Glomerular visceral epithelial cell (primary cell): ENCODE data around the gene FRMD3.

ENCODE experiments used
- DNase-seq: peaks from one replicate; pipeline ENCODE4 v3.0.0-alpha.2; 2016; ENCODE audit errors: extremely low spot score

FRMD3 gene

GRCh38 chr9:83538172-83538889 lies at the start of gene FRMD3:
Gene FRMD3, minus strand, starts transcription at chr9:83538401. Its CDS starts 170 bp downstream, at chr9:83538231.
- peak; percentile 74 for DNase-seq

DNA sequence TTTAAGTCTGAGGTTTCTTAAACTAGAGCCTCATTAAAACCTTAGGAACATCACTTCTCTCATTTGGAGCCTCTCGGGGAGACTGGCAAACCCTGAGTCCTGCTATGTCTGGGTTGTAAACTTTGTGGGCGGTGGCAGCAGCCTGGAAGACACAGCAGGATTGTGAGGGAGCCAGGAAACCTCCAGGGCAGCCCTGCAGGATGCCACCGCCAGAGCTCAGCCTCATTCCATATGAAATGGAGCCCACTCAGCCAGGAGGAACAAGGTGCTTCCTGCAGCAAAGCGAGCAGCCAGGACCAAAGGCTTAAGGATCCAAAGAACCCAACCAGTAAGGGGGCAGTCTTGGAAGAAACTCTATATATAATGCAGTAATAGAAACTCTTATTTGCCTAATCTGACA lies 46.8 kb upstream of the FRMD3 start:
- no peak for DNase-seq

- peak; percentile 46 for DNase-seq
Measured at GRCh38 chr9:83583151-83584014, 45.2 kb upstream of the FRMD3 start.

DNA sequence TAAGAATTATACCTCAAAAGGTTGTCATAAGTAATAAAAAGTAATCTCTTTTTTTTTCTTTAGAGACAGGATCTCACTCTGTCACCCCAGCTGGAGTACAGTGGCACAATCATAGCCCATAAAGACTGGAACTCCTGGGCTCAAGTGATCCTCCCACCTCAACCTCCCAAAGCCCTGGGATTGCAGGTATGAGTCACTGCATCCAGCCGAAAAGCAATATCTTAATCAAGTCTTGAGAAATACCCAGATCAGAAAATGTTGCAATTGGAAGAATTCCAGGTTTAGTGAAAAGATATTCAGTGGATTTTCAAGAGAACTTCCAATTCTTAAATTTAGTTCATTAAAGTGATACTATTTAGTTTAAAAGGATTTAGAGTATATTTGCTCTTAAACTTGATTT lies 43.8 kb upstream of the FRMD3 start:
- peak; percentile 8 for DNase-seq

GRCh38 chr9:83574482-83574881 lies 36.3 kb upstream of the FRMD3 start:
- no peak for DNase-seq

DNA sequence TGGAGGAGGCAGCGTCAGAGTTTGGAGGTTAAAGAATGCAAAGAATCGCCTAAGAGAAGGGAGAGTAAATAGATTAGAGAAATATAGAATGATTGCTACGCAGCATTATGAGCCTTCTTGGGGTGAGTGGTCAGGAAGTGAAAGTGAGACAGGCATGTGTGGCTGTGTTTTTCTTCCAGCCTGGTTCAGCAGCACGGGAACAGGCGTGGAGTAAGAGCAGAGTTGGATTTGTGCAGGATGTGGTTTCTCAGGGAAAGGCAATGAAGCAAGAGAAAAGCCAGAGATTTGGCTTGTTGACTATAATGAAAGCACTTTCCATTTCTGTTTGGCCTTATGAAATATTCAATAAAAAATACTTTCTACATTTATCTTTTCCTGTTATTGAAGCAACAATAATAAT lies 34.3 kb upstream of the FRMD3 start:
- peak; percentile 76 for DNase-seq

DNA sequence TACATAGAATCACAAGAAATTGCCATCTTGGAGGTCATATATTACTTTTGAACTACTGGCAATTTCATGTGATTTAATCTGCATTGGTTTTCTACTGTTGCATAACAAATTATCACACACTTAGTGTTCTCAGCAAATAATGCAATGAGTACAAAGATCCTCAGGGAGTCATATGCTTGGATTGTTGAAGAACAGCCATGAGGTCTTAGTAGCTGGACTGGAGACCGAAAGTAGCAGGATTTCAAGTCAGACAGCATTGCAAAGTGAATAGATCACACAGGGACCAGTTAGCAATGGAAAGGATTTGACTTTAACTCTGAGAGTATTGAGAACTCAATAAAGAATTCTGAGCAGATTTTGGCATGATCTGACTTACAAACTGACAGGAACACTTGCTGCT lies 32.2 kb upstream of the FRMD3 start:
- DNase-seq = no peak

DNA sequence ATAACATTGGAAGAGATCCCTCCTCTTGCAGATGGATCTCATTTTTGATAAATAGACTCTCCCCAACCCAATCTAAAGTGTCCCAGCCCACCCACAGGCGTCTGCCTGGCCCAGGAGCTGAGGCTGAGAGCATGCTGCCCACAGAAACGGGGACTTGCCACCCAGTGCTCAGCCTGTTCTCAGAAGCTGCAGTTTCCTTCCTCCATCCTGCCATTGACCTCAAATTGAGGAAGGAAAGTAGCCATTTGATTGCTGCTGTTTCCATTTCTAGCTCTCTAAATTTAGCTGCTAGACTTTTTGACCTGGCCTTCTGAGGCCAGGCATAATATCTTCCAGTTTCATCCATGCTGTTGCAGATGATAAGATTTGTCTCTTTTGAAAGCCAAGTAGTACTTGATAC lies 31.1 kb upstream of the FRMD3 start:
- no peak for DNase-seq

GRCh38 chr9:83563360-83563759 lies 25.2 kb upstream of the FRMD3 start:
- no peak for DNase-seq

DNA sequence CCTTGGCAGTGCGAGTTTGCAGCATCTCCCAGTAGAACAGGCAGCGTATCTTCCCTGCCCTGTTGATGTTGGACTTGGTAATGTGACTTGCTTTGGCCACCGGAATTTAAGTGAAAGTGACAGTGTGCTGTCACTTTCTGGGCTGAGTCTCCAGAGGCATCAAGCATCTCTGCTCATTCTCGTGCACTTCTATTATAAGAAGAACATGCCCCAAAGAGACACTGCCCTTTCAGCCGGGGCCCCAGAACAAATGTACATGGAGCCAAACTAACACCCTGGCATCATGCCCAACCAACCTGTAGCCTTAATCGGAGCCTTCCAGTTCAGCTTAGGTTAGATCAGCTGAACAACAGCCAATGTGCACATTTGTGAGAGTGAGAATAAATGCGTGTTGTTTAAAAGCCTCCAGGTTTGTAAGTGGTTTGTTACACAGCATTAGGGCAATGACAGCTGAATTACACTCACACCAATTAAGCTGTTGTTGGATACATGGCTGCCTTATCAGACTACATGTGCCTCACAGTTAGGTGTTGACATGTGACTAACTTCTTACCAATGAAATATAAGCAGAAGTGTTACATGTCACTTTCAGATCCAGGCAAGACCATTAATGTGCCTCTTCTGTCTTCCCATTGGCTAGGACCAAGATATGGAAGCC lies 22.1 kb upstream of the FRMD3 start:
- no peak for DNase-seq

DNA sequence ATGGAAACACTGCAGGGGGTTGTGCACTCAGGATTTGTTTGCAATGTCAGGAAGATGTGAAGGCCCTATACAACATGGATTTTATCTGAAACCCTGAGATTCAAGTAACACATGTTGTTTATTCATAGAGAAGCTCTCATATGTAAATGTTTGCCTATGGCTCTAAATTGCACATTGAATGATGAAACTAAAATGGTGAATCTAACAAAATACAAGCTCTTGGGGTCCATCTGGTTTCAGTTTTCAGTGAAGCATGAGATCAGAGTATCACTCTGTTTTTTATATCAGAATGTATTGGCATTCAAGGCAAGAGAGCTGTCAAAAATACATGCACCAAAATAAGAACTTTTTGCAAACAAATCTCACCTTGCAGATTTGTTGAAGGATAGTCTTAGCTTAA lies 19.6 kb upstream of the FRMD3 start:
- DNase-seq = no peak

- no peak for DNase-seq
Measured at GRCh38 chr9:83557317-83557716, 19.1 kb upstream of the FRMD3 start.

- DNase-seq = no peak
Measured at GRCh38 chr9:83554278-83554677, 16.1 kb upstream of the FRMD3 start.

DNA sequence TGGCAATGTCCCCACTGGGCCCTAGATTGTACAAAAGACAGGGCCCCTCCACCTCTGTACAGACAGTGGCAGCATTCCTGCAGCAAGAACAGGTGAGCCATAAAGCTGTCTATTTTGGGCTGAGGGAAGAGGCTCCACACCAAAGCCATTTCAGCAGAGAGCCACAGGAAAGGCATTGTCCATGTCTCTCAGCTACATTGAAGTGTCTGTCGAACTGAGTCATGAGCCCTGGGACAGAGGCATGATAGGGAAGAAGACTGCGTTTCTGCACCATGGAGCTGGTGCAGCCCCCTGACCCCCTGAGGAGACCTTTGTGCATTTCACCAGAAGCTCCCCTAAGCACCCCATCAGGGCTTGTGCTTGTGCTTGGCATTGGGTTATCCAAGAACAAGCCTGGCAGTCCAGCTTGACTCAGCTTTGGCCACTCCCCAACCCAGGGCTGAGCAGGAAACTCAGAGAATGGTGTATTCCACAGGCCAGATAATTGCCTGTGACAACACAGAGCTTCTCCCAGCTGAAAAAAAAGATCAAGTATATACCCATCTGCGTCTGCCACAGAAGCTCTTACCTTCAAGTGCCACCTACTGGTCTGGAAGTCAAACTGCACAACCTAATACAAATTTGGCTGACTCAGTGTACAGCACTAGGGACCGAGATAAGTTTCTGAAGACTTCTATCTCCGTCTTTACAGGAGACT lies 5.9 kb upstream of the FRMD3 start:
- peak; percentile 77 for DNase-seq

GRCh38 chr9:83538890-83539238 lies 663 bp upstream of the FRMD3 start:
- no peak for DNase-seq

DNA sequence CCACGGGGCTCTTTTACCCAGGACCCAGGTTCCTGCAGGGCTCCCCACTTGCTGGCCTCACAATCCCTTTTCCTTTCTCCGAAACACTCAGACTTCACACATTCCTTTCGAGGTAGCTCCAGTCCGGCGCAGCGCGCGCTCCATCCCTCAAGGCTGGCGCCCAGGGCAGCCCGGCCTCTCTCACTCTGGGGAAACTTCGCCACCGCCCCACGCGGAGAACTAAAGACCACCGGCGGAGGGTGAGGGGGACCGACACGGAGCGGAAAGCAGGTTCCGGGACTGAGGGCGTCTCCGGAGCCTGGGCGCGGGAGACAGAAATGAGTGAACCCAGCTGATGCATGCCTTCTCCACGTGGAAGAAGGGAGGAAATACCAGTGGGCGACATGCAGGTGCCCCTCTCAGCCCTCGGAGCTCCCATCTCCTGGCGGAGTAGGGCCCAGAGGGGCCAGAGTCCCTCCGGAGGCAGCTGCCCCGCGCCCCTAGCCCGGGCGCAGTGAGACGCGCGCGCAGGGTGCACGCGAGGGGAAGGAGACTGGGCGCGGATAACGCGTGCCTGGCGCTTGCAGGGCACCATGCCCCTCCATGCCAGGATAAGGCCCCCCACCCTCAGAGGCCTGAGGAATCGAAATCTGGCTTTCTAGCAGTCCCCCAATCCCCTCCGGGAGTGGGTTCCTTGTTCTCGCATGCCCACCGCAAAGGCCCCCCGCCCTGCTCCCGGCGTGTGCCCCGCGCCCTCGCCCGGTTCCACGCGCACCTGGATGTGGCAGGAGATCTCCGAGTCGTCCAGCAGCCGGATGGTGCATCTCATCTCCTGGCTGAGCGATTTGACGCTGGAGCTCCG lies 650 bp downstream of the FRMD3 start:
- no peak for DNase-seq

DNA sequence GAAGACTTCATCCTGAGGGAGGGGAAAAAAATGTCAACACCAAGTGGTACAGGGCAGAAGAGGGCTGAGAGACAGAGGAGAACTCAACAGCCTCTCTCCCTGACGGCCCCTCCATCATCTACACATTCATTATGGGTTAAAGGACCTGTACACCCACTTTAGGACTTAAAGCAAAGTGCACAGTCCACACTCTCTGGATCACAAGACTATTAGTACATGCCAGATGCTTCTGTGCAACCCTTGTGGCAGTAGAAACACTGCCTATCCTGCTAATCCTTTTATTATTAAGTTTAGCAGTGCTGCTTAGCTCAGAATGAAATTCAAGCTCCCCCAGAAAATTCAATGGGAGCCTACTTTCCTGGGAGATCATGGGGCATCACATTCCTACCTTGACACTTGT lies 1.9 kb downstream of the FRMD3 start:
- no peak for DNase-seq

DNA sequence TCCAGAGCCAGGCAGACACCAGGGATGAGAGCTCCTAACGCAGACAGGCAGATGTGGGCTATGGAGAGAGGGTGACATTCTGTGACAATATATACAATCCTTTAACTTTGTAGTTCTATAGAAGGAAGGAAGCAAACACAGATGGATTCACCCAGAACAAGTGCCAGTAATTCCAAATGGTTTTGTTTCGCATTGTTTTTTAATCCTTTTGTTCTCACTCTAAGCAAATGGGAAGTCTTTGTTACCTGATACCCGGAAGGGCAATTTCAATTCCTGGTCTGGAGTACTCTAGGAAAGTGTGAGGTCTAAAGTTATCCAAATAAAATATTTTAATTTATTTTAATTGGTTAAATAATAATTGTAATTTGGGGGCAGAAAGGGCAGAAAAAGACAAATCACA lies 2.5 kb downstream of the FRMD3 start:
- no peak for DNase-seq

- DNase-seq = no peak
Measured at GRCh38 chr9:83533296-83533695, 4.9 kb downstream of the FRMD3 start.

- no peak for DNase-seq
Measured at GRCh38 chr9:83526901-83527300, 11.3 kb downstream of the FRMD3 start.

DNA sequence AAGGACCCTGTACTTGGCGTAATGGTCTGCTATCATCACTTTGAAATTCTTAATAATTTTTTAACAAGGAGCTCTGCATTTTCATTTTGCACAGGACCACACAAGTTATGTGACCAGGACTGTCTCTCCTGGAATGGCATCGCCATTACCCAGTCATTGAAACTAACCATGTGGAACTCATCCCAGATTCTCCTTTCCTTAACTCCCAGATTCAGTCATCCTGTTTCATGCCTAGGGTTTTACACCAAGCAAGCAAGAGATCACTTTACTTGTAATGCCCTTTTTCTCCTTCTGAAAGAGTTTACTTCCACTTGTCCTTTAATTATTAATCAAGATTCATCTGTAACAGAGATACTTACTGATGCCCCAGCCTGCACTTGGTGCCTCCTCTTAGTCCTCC lies 12.0 kb downstream of the FRMD3 start:
- no peak for DNase-seq
